GM21619 (cell line): ENCODE measurements around the gene BMP8B.

Source experiments
- ATAC-seq: cut with Tn5 transposase; IDR thresholded peaks from one replicate; pipeline ENCODE4 v1.9.1; 2021; ENCODE audit not compliant: unreplicated experiment

BMP8B gene

DNA sequence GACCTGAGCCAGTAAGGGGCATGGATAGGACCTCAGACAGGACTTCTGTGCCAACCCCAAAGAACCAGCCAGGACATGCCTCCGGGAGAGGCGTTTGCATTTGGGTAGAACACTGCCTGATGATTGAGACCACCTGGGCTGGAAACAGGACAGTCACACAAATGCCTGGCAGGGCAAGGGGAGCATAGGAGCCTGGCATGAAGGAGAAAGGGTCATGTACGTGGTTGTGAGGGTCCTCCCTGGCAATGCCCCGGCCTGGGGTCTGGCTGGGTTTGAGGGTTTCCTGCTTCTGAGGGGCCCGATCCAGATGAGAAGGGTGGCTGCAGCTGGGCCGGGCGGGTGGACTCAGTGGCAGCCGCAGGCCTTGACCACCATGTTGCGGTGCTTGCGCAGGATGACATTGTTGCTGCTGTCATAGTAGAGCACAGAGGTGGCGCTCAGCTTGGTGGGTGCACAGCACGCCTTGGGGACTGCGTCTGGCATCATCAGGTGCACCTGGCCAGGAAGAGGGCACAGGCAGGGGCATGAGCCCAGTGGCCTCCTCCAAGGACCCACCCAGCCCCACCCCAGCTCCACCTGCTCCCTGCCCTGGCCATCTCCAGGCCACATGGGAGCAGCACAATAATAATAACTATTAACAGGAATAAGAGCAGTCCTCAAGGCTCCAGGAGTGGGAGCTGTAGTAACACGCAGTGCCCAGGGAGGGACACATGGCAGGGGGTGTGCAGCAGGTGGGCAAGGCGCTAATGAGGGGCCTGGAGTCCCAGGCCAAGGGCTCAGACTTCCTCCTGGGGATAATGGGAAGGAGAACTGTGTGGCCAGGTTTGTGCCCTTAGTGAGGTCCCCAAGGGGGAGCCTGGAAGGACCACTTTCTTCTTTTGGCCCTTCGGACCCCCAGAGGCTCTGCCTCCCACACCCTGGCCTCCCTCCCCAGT is 28.3 kb downstream of the BMP8B start:
- no peak for ATAC-seq

DNA sequence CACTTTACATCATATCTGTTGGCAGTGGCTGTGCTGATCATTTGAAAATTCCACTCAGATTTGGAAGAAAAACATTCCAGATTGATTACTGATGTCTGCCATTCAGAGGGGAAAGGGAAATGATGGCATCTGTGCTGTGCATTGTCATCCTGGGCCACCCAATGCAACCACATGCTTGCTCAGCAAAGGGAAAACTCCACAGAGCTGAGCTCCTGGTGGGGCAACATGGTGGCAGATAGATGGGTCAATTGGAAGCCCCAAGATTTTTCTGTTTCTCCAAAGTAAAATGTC is 29.3 kb downstream of the BMP8B start:
- ATAC-seq: no peak

DNA sequence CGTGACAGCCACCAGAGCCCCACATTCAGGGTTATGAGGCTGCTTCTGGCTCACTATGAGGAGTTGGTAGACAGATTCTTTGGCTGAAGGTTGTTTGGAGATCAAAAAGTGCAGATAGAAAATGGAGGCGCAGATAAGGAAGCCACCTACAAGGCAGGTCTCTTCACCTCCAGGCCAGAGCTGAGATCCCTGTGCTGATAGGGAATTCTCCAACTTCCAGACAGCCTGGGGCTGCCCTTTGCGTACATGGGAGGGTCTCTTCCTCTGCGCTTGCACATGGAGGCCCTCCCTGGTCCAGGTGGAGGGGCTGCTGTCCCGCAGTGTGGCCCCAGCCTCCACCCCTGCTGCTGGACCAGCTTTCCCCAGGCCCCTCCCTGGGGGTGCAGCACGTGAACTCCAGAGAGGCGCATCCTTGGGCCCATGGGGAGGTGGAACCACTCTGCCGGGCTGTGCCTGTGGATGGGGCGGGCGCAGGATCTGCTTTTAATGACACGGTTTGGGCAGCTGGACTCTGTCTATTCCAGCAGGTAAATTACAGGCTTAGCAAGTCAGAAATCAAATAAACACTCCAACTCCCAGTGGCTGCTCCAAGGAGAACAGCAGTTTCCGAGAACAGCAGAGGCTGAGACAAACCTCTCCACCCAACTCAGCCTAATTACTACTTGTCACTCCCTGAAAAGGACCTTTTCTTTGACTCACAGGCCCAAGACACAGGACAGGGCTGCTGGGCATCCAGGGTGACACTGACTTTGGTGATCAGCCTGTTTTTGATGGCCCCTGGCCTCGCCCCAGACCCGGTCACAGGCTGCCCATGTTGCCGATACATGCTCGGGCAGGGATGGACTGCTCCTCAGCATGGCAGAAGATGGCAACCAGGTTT is 29.9 kb downstream of the BMP8B start:
- ATAC-seq: no peak

- no peak for ATAC-seq
These were observed 31.2 kb downstream of the BMP8B start for GRCh38 chr1:39757501-39757900.

DNA sequence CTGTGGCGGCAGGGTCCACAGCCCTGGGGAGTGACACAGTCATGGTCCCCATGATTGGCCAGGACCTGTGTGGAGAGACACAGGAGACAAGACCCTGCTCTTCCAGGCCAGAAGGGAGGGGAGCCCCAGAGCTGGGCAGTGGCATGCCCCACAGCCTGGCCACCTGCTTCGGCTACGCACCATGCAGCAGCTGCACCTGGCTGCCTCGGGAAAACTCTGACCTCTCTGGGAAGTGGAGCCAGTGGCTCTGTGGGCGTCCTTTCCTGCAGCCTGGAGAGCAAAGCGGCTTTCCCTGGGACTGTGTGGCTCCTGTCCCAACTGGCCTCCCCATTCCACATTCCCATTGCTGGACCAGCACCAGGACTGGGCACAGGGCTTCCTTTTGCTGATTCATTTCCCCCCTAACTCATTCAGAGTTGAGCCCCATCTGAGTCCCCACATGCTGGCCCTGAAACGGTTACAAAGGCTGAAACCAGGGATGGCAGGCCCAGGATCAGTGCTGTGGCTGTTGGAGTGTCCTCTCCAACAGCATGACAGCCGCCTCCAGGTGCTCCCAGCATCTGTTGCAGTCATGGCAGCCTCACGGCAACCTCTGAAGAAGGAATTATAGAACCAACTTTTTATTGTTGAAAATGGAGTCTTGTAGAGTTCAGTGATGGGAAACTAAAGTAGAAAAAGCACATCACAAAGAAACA is 32.6 kb downstream of the BMP8B start:
- ATAC-seq: no peak

DNA sequence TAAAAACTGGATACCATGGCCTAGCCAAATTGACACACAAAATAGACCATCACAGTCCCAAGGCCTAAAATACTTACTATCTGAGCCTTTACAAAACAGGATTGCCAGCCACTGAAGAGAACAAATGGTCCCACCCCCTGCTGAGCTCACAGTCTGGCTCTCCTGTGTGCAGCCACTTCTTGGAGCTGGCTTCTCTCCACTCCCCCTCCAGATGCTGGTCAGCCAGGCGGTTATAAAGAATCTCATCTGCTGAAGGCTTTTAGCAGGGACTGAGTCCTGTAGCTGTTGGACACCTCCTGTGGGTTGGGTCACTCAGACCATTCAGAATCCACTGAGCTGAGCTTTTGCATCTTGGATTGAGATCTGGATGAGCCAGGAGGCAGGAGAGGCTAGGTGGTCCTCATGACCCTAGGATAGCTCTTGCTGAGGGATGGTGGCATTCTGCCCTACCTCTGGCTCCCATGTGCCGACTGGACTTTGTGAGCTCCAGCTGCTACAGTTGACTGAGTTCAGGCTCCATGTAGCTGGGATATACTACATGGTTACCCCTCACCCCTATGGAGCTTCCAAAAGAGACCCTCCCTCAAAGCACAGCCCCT is 33.7 kb downstream of the BMP8B start:
- no peak for ATAC-seq

- no peak for ATAC-seq
These were observed 34.6 kb downstream of the BMP8B start for GRCh38 chr1:39754026-39754570.

DNA sequence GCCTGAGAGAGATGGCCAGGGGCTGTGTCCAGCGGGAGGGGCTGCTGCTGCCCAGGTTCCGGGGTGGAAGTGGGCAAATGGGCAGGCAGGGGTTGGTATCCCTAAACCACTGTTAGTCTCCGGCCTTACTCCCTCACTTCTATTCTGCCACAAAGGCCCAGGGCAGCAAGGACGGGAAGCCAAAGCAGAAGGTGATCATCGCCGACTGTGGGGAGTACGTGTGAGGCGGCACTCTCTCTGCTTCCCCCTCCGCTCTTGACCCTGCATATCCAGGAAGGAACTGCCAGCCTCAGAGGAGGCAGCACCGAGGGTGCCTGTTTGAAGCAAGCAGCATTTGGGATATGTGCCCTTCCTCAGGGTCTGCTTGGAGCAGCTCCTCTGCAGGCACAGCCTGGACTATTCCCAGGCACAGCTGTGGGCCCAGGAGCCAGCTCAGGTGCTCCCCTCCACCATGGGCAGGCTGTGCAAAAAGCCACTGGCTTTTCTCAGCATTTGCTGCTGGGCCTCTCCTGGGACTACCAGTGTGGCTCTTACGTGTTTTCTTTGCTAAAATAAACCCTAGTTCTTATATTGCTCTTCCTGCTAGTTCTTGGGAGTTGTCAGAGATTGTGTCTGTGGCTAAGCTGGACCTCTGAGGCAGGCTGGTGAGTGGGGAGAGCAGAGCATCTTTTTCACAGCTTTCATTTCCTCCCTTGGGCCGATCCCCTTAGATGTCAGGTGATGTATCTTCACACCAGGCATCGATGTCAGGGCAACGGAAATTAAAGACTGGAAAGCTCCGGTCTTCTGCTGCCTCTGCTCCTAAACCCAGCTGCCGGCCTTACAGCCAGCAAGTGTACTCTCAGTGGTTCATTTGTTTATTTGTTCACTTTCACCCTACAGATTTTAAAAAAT is 35.3 kb downstream of the BMP8B start:
- ATAC-seq: no peak

GRCh38 chr1:39752703-39753102 is 36.0 kb downstream of the BMP8B start:
- no peak for ATAC-seq

DNA sequence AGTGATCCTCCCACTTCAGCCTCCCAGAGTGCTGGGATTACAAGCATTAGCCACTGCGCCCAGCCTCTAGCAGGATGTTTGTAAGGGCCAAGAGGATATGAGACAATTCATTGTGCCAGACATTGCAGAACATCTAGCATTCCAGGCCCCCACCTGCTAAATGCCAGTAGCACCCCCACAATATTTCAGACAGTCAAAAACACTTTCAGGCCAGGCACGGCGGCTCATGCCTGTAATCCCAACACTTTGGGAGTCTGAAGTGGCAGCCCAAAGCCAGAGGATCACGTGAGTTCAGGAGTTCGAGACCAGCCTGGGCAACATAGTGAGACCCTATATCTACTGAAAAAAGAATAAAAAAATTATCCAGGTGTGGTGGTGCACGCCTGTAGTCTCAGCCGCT is 37.1 kb downstream of the BMP8B start:
- no peak for ATAC-seq

DNA sequence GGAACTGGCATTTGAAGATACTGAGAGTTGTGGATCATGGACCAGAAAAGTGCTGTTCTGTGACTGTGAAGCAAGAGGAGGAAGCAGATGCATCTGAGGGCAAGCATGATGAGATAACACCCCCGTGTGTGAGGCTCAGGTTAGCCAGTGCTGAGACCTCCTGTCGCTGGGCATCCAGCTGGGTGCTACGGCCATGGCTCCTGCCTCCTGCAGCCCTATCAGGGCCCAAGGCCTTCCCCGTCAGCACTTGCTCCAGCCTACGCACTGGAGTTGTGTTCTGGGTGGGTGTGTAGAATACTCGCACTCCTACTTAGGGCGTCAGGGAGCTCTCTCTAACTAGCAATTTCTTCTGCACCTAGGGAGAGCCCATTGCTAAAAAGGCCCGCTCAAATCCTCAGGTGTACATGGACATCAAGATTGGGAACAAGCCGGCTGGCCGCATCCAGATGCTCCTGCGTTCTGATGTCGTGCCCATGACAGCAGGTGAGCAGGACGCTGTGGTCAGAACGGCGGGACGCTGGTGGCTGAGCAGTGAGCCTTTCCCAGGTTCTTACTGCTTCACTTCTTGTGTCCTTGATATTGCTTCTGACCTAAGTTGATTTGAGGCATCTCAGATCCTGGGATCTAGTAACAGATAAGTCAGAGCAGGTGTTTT is 43.5 kb downstream of the BMP8B start:
- ATAC-seq: no peak

GRCh38 chr1:39738622-39739366 is 49.9 kb downstream of the BMP8B start, which contains the start of gene PPIE:
Gene PPIE (plus strand): TSS chr1:39738882. CDS start chr1:39738901, 19 bp downstream.
- peak; percentile 81 for ATAC-seq

DNA sequence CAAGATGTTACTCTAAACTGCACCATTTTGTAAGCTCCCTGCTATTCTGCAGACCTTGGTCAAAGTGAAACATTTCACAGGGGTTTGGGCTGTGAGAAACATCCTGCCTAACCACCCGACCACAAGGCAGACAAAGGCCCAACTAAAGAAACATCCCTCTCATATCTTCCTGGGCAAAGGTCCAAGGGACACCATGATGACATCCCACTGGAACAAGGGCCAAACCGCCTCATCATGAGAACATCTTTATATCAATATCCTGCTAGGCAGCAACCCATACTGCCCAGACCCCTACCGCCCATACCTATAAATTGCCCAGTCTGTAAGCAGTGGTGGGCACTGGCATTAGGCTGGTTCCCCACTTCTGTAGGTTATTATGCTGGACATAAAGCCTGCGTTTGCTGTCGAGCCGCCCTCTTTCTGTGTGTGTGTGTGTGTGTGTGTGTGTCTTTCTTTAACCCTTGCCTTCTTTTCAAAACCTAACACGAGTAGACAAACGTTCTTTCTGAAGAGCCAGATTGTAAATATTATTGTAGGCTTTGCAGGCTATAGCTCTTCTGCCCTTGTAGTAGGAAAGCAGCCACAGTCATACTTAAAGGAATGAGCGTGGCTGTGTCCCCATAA is 51.0 kb downstream of the BMP8B start:
- ATAC-seq: no peak

- ATAC-seq: no peak
These were observed 52.9 kb downstream of the BMP8B start for GRCh38 chr1:39735731-39736130.

DNA sequence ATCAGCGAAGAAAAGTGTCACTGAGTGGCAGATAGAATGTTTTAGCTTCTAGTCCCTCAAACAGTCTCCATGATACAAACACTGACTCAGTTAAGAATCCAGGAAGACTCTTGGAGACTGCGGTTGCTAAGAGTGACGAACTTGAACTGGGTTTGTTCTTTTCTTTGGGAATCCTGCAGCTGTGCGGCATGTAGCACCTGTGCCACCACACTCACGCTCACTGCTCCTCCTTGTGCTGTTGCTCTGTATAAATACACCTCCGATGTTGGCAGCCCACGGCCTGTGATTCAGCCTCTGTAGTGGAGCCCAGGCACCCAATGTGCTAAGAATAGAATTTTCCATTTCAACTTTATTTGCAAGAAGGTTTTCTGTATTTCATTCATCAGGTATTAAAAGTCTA is 55.5 kb downstream of the BMP8B start:
- no peak for ATAC-seq

DNA sequence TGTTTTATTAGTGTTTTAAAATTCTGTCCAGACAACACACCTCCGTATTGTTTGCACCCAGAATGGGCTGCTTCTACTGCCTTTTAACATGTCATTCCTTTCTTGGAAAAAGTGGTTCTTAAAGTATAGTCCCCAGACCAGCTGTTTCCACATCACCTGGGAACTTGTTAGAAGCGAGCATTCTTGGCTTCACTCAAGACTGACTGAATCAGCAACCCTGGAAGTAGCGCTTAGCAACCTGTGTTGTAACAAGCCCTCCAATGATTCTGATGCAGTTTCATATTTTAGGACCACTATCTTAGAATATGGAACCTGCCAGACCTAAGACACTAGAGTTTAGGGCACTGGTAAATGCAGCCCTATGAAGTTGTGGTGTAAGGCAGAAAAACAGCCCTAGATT is 55.9 kb downstream of the BMP8B start:
- ATAC-seq: no peak

- ATAC-seq: no peak
These were observed 58.8 kb downstream of the BMP8B start for GRCh38 chr1:39729842-39730241.

DNA sequence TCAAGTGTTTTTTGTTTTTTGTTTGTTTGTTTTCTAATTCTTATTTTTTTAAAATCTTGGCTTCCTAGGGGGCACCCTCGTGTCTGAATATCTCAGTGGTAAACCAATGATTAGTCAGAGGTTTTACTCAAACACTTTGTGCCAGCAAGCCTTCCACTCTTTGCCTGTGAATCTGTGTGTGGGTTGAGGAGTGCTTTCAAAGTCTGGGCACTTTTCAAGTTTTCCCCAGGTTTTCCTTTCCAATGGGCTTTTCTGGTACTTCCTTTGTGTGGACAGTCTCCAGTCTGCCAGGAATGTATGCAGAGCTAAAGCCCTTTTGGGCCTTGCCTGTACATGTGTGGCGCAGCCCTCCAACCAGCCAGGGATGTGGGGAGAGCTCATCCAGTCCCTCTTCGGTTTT is 59.6 kb downstream of the BMP8B start:
- ATAC-seq: no peak
